ENCODE measurements around the gene DIS3L2. TPM values are rescaled to one million over a fixed set of nuclear protein-coding genes. Genes with fewer than 3 reads are reported as not detected.

Gene DIS3L2
- total RNA-seq, 6 experiments from 2014 or later: 18.2 to 23.6 (median 21.6) TPM

DNA sequence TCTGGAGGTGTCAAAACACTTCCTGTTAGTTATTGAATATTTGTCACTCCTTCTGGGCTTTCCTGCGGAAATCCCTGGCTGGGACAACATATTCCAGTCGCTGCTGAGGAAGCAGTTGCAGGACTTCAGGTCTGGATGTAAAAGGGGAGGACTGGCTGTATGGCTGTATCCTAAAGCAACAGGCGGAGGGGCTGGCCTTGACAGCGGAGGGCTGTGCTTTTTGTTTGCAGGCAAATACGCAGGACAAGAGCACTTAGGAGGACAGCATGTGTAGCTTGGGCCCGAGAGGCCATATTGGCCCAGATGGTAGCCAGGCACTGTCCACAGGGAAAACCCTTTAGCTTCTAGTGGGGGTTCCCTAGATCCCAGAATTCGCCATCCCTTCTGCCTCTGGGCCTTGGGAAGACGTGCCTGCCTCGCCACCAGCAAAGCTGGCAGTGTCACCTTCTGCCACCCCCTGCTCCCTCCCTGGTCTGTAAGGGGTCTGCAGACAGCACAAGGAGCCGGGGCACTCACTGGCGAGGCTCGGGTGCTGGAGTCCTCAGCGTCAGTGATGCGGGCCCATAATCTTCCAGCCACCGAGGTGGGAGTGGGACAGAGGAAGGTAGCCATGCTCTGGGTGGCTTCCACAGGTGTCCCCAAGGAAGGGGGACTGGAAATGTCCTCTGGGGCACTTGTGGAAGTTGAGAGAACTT, 42.0 kb upstream of the DIS3L2 start:
- DNase-seq: no peak
- no peak overlapping the region for H3K4me3 Mint-ChIP-seq
- TF ChIP-seq, protein P1, sequence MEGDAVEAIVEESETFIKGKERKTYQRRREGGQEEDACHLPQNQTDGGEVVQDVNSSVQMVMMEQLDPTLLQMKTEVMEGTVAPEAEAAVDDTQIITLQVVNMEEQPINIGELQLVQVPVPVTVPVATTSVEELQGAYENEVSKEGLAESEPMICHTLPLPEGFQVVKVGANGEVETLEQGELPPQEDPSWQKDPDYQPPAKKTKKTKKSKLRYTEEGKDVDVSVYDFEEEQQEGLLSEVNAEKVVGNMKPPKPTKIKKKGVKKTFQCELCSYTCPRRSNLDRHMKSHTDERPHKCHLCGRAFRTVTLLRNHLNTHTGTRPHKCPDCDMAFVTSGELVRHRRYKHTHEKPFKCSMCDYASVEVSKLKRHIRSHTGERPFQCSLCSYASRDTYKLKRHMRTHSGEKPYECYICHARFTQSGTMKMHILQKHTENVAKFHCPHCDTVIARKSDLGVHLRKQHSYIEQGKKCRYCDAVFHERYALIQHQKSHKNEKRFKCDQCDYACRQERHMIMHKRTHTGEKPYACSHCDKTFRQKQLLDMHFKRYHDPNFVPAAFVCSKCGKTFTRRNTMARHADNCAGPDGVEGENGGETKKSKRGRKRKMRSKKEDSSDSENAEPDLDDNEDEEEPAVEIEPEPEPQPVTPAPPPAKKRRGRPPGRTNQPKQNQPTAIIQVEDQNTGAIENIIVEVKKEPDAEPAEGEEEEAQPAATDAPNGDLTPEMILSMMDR (IDR thresholded peaks at IDR 0.05): no peak
- H3K27me3 Mint-ChIP-seq (ENCODE audit: insufficient read depth): peaks cover 44% of the 10 kb centered on the region
- no peak overlapping the region for H3K27ac Mint-ChIP-seq
- H3K9me3 Mint-ChIP-seq: no peaks in the 10 kb centered on the region
- H3K36me3 Mint-ChIP-seq (ENCODE audit: low read depth): no peaks in the 10 kb centered on the region
- no peaks in the 10 kb centered on the region for H3K4me1 Mint-ChIP-seq (ENCODE audit: low read depth)

DNA sequence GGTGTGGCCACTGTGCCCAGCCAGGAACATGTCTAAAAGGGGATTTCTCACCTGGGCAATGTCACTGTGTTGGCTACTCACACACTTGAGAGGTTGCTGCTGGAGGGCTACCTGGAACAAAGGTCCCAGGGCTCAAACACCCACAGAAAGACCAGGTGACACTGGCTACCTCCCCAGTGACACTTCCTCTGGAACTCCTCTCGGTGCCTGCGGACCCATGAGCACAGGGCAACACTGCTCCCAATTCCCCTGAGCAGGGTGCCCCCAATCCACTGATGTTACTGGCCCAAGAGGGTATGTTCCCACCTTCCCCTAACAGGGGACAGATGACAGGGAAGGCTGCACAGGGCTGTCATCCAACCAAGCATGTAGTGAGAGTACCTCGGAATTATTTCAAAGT, 41.1 kb upstream of the DIS3L2 start:
- Mint-ChIP-seq H3K4me1 (ENCODE audit: low read depth) (no peaks in the 10 kb centered on the region), H3K27ac (no peak overlapping the region), H3K4me3 (no peak overlapping the region), H3K27me3 (ENCODE audit: insufficient read depth) (peaks cover 43% of the 10 kb centered on the region), H3K36me3 (ENCODE audit: low read depth) (no peaks in the 10 kb centered on the region), H3K9me3 (no peaks in the 10 kb centered on the region)
- no peak for DNase-seq
- TF ChIP-seq, protein P1 (IDR thresholded peaks at IDR 0.05): no peak

DNA sequence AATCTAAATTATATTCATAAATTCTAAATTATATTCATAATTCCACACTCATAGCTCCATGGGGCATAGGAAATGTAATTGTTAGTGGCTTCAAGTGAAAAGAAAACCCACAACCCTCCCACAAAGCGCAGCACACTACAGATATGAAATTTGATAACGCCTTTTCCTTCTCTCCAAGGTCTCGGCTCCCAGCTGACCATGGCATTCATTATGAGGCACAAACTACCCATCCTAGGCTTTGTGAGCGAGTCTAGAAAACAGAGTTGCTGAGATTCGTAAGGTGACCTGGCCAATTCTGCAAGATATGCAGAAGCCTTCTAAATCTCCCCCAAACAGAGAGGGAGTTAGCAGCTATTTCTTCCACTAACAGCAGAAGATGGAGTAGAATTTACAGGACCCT, 40.7 kb upstream of the DIS3L2 start:
- Mint-ChIP-seq H3K27me3 (ENCODE audit: insufficient read depth) (peaks cover 39% of the 10 kb centered on the region), H3K4me1 (ENCODE audit: low read depth) (no peaks in the 10 kb centered on the region), H3K27ac (no peak overlapping the region), H3K4me3 (no peak overlapping the region), H3K36me3 (ENCODE audit: low read depth) (no peaks in the 10 kb centered on the region), H3K9me3 (no peaks in the 10 kb centered on the region)
- TF ChIP-seq, protein P1 (IDR thresholded peaks at IDR 0.05): no peak
- no peak for DNase-seq

DNA sequence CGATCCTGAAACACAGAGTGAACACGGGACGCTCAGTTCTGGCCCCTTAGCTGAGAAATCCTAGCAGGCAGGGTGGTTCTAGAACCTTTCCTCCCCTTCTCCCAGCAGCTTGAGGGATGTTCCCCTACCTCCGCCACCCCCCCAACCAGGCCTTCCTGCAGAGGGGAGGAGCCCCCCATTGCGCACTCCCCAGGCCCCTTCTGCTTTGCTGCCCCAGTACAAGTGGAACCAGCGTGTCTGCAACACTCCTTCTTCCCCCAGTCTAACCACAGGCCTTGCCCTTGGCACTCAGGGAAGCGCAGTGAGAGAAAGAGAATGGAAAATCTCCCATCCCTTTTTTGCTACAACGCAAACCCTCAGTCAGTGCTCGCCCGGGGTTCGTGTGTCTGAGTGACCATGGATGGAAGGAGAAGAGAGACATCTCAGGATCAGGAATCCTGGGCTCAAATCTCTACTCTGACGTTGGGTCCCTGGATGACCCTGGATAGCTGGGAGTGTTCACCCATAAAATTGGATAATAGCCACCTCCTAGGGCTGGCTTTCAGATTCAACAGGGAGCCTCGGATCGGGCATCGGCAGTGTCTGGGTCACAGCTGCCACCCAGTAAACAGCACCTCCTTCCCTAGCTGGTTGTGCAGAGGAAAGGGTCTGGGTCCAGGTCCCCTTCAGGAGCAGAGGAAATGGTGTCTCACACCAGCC, 39.1 kb upstream of the DIS3L2 start:
- no peak for DNase-seq
- H3K36me3 Mint-ChIP-seq (ENCODE audit: low read depth): no peaks in the 10 kb centered on the region
- no peak overlapping the region for H3K27ac Mint-ChIP-seq
- TF ChIP-seq, protein P1 (IDR thresholded peaks at IDR 0.05): no peak
- H3K27me3 Mint-ChIP-seq (ENCODE audit: insufficient read depth): peaks cover 36% of the 10 kb centered on the region
- H3K9me3 Mint-ChIP-seq: no peaks in the 10 kb centered on the region
- no peak overlapping the region for H3K4me3 Mint-ChIP-seq
- no peaks in the 10 kb centered on the region for H3K4me1 Mint-ChIP-seq (ENCODE audit: low read depth)

DNA sequence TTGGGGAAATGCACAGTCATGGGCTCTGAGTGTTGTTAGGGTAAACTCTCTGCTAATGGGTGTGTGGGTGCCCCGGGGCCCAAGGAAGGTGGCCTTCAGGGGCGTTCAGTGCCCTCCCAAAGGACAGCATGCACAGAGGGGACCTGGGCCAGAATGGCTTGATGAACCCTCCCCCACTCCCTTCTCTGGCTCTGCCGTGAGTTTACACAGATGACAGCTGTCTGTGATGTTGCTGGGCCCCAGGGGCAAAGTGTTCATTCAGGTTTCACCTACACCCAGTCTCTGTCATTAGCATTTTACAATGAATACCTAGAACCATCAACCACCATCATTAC, 38.5 kb upstream of the DIS3L2 start:
- H3K27ac Mint-ChIP-seq: no peak overlapping the region
- H3K4me1 Mint-ChIP-seq (ENCODE audit: low read depth): no peaks in the 10 kb centered on the region
- TF ChIP-seq, protein P1 (IDR thresholded peaks at IDR 0.05): no peak
- H3K9me3 Mint-ChIP-seq: no peaks in the 10 kb centered on the region
- DNase-seq: no peak
- H3K36me3 Mint-ChIP-seq (ENCODE audit: low read depth): no peaks in the 10 kb centered on the region
- no peak overlapping the region for H3K4me3 Mint-ChIP-seq
- peaks cover 36% of the 10 kb centered on the region for H3K27me3 Mint-ChIP-seq (ENCODE audit: insufficient read depth)
